KMS-11 (cell line): ENCODE results near the gene XBP1.
A peak's percentile ranks its signal among the peaks of the same experiment; 100 is the strongest.
"Not testable (repeated sequence)": the region's sequence is repeated elsewhere in the genome, so short reads cannot be mapped to it uniquely, and the experiment has no call there.

Experiments
- H2AFZ ChIP-seq: fragments of 200-600 bp; sonication (generic); 2 replicates; pipeline ENCODE4 v1.6.1; 2016; ENCODE audit warnings: antibody characterized with exemption, mixed run types, low read depth
- H3K27ac ChIP-seq: fragments of 200-600 bp; sonication (generic); 2 replicates; pipeline ENCODE4 v1.6.1; 2016; ENCODE audit warnings: mild to moderate bottlenecking, mixed run types
- H3K27me3 ChIP-seq: fragments of 200-600 bp; sonication (generic); 2 replicates; pipeline ENCODE4 v1.6.1; 2017; ENCODE audit warnings: mild to moderate bottlenecking, low read depth, mixed run types, moderate library complexity; ENCODE audit not compliant: insufficient read depth
- H3K36me3 ChIP-seq: fragments of 200-600 bp; sonication (generic); 2 replicates; pipeline ENCODE4 v1.6.1; 2017; ENCODE audit warnings: mild to moderate bottlenecking, mixed run types; ENCODE audit not compliant: insufficient read depth
- H3K4me1 ChIP-seq: fragments of 200-600 bp; sonication (generic); 2 replicates; pipeline ENCODE4 v1.6.1; 2016; ENCODE audit warnings: mild to moderate bottlenecking, low read depth, mixed run types; ENCODE audit not compliant: poor library complexity, severe bottlenecking
- H3K4me2 ChIP-seq: fragments of 200-600 bp; sonication (generic); 2 replicates; pipeline ENCODE4 v1.7.0; 2016; ENCODE audit warnings: mild to moderate bottlenecking, mixed run types
- H3K4me3 ChIP-seq: fragments of 200-600 bp; sonication (generic); IDR thresholded peaks from 2 replicates; pipeline ENCODE4 v1.6.1; 2017; ENCODE audit warnings: low read depth, low read length, mixed read lengths; ENCODE audit not compliant: insufficient read depth
- H3K79me2 ChIP-seq: fragments of 200-600 bp; sonication (generic); 2 replicates; pipeline ENCODE4 v1.6.1; 2016; ENCODE audit warnings: low read depth, mixed run types; ENCODE audit not compliant: insufficient read depth
- H3K9ac ChIP-seq: fragments of 200-600 bp; sonication (generic); 2 replicates; pipeline ENCODE4 v1.6.1; 2016; ENCODE audit warnings: mild to moderate bottlenecking, mixed run types
- H4K20me1 ChIP-seq: fragments of 200-600 bp; sonication (generic); 2 replicates; pipeline ENCODE4 v1.6.1; 2016; ENCODE audit warnings: mild to moderate bottlenecking, mixed run types; ENCODE audit not compliant: insufficient read depth
- TF ChIP-seq, protein P1 (sequence below): fragments of 200-600 bp; sonication (generic); conservative IDR thresholded peaks from 2 replicates; pipeline ENCODE4 v1.6.1; 2017; ENCODE audit warnings: low read depth, mild to moderate bottlenecking, antibody characterized with exemption, low read length, moderate library complexity, mixed read lengths

XBP1 gene

DNA sequence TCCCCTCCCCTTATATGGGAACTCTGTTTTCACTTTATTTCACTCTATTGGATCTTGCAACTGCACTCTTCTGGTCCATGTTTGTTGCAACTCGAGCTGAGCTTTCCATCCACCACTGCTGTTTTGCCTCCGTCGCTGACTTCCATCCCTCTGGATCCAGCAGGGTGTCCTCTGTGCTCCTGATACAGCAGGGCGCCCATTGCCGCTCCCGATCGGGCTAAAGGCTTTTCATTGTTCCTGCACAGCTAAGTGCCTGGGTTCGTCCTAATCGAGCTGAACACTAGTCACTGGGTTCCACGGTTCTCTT lies 39.0 kb downstream of the XBP1 start:
- Histone ChIP-seq H3K79me2 (no peaks in the 10 kb centered on the region), H3K36me3 (no peaks in the 10 kb centered on the region), H4K20me1 (no peaks in the 10 kb centered on the region), H3K4me2 (no peak overlapping the region), H3K27me3 (no peaks in the 10 kb centered on the region), H3K27ac (no peak overlapping the region), H3K4me3 (no peak overlapping the region), H2AFZ (no peak overlapping the region), H3K9ac (no peak overlapping the region), H3K4me1 (peaks cover 21% of the 10 kb centered on the region)
- TF ChIP-seq, protein P1, sequence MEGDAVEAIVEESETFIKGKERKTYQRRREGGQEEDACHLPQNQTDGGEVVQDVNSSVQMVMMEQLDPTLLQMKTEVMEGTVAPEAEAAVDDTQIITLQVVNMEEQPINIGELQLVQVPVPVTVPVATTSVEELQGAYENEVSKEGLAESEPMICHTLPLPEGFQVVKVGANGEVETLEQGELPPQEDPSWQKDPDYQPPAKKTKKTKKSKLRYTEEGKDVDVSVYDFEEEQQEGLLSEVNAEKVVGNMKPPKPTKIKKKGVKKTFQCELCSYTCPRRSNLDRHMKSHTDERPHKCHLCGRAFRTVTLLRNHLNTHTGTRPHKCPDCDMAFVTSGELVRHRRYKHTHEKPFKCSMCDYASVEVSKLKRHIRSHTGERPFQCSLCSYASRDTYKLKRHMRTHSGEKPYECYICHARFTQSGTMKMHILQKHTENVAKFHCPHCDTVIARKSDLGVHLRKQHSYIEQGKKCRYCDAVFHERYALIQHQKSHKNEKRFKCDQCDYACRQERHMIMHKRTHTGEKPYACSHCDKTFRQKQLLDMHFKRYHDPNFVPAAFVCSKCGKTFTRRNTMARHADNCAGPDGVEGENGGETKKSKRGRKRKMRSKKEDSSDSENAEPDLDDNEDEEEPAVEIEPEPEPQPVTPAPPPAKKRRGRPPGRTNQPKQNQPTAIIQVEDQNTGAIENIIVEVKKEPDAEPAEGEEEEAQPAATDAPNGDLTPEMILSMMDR, result no peak

DNA sequence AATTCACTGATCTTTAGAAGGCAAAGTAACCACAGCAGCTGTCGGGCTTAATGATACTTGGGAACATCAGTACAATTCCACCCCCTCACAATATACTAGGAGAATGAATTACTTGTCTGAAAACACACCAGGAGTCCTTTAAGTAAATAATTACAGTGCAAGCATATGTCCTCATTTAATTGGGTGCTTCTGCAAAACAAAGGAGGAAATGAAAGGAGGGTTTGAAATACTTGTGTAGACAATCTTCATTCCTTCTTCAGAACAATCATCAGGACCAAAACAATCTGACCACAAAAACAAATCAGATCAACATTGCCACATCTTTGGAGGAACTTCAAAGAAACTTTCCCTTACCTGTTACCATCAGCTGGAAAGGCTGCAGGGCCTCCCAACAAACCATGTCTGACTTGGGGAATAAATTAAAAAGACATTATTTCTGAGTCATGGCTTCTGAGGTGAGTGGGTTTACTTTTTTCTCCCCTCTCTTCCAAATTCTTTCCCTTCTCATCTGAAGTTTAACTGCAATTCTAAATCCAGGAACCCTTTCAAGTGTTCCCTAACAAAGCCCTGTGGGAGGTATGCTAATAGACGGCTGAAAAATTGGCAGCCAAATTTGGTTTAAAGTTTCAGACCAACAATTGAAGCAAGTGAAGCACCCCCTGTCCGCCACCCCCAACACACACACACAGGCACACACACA lies 40.4 kb downstream of the XBP1 start:
- H3K4me2 ChIP-seq, result peak overlapping the region; percentile 52
- TF ChIP-seq, protein P1, result no peak

DNA sequence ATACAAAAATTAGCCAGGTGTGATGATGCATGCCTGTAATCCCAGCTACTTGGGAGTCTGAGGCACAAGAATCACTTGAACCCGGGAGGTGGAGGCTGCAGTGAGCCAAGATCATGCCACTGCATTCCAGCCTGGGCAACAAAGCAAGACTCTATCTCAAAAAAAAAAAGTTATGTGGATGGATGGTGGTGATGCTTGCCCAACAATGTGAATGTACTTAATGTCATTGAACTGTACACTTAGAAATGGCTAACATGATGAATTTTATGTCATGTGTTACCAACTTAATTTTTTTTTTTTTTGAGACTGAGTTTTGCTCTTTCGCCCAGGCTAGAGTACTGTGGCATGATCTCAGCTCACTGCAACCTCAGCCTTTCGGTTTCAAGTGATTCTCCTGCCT lies 45.9 kb downstream of the XBP1 start:
- not testable (repeated sequence) for H2AFZ ChIP-seq, H3K4me1 ChIP-seq, H3K27me3 ChIP-seq, H3K4me2 ChIP-seq, H3K4me3 ChIP-seq, H4K20me1 ChIP-seq, H3K27ac ChIP-seq, H3K79me2 ChIP-seq, H3K9ac ChIP-seq, H3K36me3 ChIP-seq

More for the DNA sequence above, 40.4 kb downstream of the XBP1 start:
- no peaks in the 10 kb centered on the region for H4K20me1 ChIP-seq
- H3K79me2 ChIP-seq, result no peaks in the 10 kb centered on the region
- no peak overlapping the region for H3K4me3 ChIP-seq
- no peaks in the 10 kb centered on the region for H3K27me3 ChIP-seq
- peak overlapping the region; percentile 25; the same call in 1 of the 2 replicates for H3K9ac ChIP-seq
- peak overlapping the region; percentile 62 for H2AFZ ChIP-seq
- H3K27ac ChIP-seq, result peak overlapping the region; percentile 47
- H3K4me1 ChIP-seq, result peaks cover 21% of the 10 kb centered on the region
- no peaks in the 10 kb centered on the region for H3K36me3 ChIP-seq

DNA sequence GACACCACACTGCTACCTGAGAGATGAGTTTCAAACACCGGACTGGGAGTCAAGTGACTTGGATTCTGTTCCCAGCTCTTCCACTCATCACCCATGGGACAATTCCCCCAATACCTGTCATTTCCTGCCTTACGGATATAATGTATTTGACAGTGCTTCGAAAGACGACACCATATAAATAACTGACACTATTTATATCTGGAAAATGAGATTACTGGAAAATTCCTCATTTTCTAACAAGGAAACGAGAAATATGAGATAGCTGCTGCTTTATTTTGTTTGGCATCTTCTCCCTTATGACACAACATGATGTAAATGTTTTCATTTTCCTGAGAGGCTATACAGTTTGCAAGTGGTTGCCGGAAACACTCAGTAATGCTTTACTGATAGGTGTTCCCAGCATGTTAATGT lies 49.9 kb downstream of the XBP1 start:
- TF ChIP-seq, protein P1, result no peak
- Histone ChIP-seq H3K79me2 (no peaks in the 10 kb centered on the region), H3K4me3 (no peak overlapping the region), H3K36me3 (no peaks in the 10 kb centered on the region; the same call in 1 of the 2 replicates), H3K27me3 (no peaks in the 10 kb centered on the region), H3K4me2 (no peak overlapping the region), H4K20me1 (no peaks in the 10 kb centered on the region), H3K9ac (no peak overlapping the region), H3K4me1 (no peaks in the 10 kb centered on the region), H2AFZ (no peak overlapping the region), H3K27ac (no peak overlapping the region)
